Measurements from ENCODE around the gene ACSL3.

The ACSL3 gene

GRCh38 chr2:222943820-222944219, 83.0 kb downstream of the ACSL3 start:
- DNase-seq (ENCODE audit: low read depth): no peak

- DNase-seq (ENCODE audit: low read depth): no peak
These were observed 83.7 kb downstream of the ACSL3 start for GRCh38 chr2:222944552-222944951.

DNA sequence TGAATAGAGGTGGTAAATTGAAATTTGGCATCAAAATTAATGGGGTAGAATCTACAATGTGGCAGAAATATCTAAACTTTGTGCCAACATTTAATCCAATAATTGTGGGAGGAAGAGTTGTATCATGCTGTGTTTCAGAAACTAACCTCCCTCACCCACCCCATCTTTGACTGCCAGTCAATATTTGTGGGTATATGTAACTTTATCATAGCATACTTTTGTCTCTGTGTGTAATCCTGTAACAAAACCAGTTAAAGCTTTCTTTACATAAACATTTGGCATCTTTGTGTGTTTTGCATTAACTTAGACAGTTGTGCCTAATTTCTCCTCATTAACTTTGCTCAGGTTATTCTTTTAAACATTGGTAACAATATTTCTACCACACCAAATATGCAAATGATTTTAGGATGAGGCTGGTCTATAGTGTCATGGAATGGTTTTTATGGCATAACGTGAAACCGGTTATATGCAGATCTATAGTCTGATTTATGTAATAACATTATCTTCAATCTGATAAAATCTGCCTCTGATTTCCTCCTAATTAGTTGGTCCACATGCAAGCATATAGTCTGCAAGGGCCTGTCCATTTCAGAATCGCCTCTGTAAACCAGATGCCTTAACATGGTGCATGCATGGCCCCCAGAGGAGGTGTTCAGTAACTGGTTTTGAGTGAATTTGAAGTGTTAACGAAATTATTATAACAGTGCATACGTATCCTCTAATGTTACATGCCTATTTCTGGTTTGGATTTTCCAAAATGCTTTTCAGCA, 84.3 kb downstream of the ACSL3 start:
- DNase-seq (ENCODE audit: low read depth): no peak

- DNase-seq (ENCODE audit: low read depth): no peak
These were observed 85.1 kb downstream of the ACSL3 start for GRCh38 chr2:222945887-222946286.

GRCh38 chr2:222946700-222947287, 86.0 kb downstream of the ACSL3 start:
- no peak for DNase-seq (ENCODE audit: low read depth)

GRCh38 chr2:222949073-222949472, 88.2 kb downstream of the ACSL3 start:
- DNase-seq (ENCODE audit: low read depth): no peak

DNA sequence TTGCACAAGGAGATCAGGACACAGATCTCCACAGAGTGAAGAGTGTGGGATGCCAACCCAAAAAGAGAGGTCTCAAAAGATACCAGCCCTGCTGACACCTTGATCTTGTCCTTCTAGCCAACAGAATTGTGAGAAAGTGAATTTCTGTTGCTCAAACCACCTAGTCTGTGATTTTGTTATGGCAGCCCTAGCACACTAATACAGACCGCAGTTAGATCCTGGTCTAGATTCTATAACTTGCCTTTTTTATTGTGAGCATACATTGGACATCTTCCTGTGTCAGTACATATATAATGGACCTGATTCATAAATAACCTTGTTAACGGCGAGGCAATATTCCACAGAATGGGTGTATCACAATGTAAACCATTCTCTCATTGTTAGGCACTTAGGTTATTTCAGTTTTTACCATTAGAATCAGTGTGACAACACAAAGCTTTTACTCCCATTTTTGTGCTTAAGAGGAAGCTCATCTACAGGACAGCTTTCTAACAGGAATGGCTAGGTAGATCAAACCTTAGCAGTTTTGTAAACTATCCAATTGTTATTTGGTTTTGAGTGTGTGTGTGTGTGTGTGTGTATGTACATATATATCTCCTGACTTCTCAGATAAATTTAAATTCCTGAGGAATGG, 89.0 kb downstream of the ACSL3 start:
- no peak for DNase-seq (ENCODE audit: low read depth)

- no peak for DNase-seq (ENCODE audit: low read depth)
These were observed 89.9 kb downstream of the ACSL3 start for GRCh38 chr2:222950638-222951285.

- no peak for DNase-seq (ENCODE audit: low read depth)
These were observed 91.4 kb downstream of the ACSL3 start for GRCh38 chr2:222952204-222952603.

- DNase-seq (ENCODE audit: low read depth): no peak
These were observed 94.2 kb downstream of the ACSL3 start for GRCh38 chr2:222955008-222955407.

GRCh38 chr2:222959358-222959757, 98.5 kb downstream of the ACSL3 start:
- no peak for DNase-seq (ENCODE audit: low read depth)

DNA sequence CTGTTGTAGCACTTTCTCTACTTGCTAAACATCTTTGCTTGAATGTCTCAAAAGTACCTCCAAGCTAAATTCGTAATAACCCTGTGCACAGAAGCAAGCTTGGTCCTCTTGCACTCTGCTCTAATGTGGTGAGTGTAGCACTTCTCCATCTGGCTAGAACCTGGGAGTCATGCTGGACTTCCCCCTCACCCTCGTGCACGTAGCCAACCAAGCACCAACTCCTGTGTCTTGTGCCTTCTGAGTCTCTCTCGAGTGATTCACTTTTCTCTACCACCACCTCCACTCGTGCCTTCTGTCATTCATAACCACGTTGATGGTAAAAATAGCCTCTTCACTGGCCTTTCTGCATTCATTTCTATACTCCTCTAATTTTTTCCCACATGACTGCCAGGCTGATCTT, 99.3 kb downstream of the ACSL3 start:
- no peak for DNase-seq (ENCODE audit: low read depth)

- no peak for DNase-seq (ENCODE audit: low read depth)
These were observed 102.8 kb downstream of the ACSL3 start for GRCh38 chr2:222963641-222964040.

- DNase-seq (ENCODE audit: low read depth): no peak
These were observed 103.7 kb downstream of the ACSL3 start for GRCh38 chr2:222964376-222965031.

DNA sequence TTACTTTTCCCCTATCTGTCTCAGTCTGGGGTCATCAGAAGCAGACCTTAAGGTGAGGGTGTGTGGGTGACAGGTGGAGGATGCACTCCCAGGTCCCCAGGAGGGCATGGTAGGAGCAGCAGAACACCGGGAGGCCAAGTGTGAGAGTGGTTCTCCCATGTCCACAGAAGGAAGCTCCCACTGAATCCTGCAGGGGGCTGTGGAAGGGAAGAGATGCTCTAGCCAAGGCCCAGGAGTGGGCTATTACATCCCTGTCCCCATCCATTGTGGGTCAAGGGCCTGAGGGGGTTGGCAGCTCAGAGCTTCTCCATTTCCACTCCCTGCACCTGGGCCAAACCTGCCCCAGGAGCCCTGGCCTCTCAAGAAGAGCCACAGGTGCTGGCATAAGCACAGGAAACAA, 104.7 kb downstream of the ACSL3 start:
- DNase-seq (ENCODE audit: low read depth): no peak

GRCh38 chr2:222968550-222969155, 107.8 kb downstream of the ACSL3 start:
- DNase-seq (ENCODE audit: low read depth): no peak

DNA sequence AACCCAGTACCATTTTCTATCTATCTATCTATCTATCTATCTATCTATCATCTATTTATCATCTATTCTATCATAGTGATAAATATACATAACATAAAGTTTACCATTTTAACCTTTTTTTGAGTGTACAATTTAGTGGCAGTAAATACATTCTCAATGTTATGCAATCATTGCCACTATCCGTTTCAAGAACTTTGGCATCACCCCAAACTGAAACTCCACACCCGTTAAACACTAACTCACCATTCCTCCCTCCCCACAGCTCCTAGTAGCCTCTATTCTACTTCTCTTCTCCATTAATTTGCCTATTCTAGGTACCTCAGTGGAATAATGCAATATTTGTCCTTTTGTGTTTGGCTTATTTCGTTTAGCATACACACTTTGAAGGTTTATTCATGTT, 108.7 kb downstream of the ACSL3 start:
- no peak for DNase-seq (ENCODE audit: low read depth)

- no peak for DNase-seq (ENCODE audit: low read depth)
These were observed 111.6 kb downstream of the ACSL3 start for GRCh38 chr2:222972420-222972819.

DNA sequence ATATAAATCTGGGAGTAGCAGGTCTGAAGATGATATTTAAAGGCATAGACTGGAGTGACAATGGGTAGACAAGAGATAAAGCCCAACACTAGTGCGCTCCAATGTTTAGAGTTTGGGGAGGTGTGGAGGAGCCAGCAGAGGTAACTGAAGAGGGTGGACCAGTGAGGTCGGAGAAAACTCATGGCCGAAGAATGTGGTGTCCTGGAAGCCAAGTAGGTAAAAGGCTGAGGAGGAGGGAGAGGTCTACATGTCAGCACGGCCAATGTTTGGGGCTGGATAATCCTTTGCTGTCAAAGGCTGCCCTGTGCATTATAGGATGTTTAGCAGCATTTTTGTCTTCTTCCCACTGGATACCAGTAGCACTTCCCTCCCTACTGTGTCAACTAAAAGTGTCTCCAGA, 112.4 kb downstream of the ACSL3 start:
- DNase-seq (ENCODE audit: low read depth): no peak

- DNase-seq (ENCODE audit: low read depth): no peak
These were observed 112.9 kb downstream of the ACSL3 start for GRCh38 chr2:222973733-222974132.

DNA sequence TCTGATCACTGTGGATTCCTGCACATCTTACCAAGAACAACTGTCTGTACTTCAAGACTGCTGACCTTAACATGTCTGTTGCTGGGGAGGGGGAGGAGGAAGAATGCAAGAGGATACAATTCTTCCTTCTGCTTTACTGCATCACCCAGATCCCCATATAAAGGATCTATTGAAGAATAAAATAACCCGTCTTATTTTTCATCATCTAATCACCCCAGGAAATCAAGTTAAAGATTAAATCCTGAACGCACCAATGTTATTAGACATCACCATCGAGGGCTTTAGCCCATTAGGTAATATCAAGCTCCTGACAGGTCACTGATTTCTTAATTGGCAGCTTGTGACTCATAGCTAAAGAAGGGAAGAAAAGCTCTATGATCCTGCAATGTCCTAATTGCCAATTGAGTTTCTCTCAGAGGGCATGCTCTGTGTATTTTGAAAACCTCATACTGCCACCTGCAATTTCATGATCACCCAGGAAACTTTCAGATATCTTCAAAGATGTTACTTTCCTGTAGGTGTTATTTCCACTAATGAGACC, 115.8 kb downstream of the ACSL3 start:
- no peak for DNase-seq (ENCODE audit: low read depth)

GRCh38 chr2:222977121-222977520, 116.3 kb downstream of the ACSL3 start:
- no peak for DNase-seq (ENCODE audit: low read depth)

All from activated T-helper 9 cell treated with anti-CD3 and anti-CD28 coated beads, Interleukin-2, amount 50 U/mL, for 16 hours (primary cell).